ENCODE results near the gene HS6ST2. TPM values are rescaled to one million over a fixed set of nuclear protein-coding genes. Genes with fewer than 3 reads are reported as not detected.

Gene HS6ST2
- total and polyA plus RNA-seq, 10 of the 15 experiments (the other 5 are each of a cell fraction or from before 2014, with no cell fraction given), result not detected

- intact Hi-C loops (cut with micrococcal nuclease; ENCODE audit: unreplicated experiment), result no loop called here
- ATAC-seq (peak; percentile 51), FAIRE-seq (no peak), DNase-seq (ENCODE audit: low read depth, low spot score) (no peak)
- H3K79me2 ChIP-seq (ENCODE audit: control insufficient read depth, insufficient read depth, low read length), result no peaks in the 10 kb centered on the region
- no peaks in the 10 kb centered on the region; a peak in 1 of 4 replicates for H3K27me3 ChIP-seq (replicated peaks in 1 of 2; ENCODE audit: control insufficient read depth in 2 of 2, insufficient read depth in 2 of 2, low read length in 1 of 2)
- no peak overlapping the region for H3K4me2 ChIP-seq (ENCODE audit: control insufficient read depth, insufficient read depth)
- no peaks in the 10 kb centered on the region for H4K20me1 ChIP-seq (ENCODE audit: control insufficient read depth, insufficient read depth)
- CTCF ChIA-PET, result no interaction called here
- SMC1A ChIA-PET (ENCODE audit: uncharacterized antibody, unreplicated experiment), result no interaction called here
- H3K4me3 ChIP-seq, result no peak overlapping the region
- 0 out of 2 replicates have a peak, but pooled peaks have one; percentile 22 for TF ChIP-seq RAD21 (IDR thresholded peaks at IDR 0.05; ENCODE audit: insufficient read depth, low read depth, low read length)
- 0 out of 6 replicates have a peak, but pooled peaks of 1 of the 3 experiments have one; percentile 12 for TF ChIP-seq CTCF (IDR thresholded peaks at IDR 0.05 in 2 of 3, conservative IDR thresholded peaks at IDR 0.05 in 1 of 3; ENCODE audit: control insufficient read depth in 2 of 3, extremely low read depth in 1 of 3, insufficient read depth in 1 of 3, low read depth in 3 of 3, low read length in 3 of 3)
- no peak for TF ChIP-seq ATF3 (IDR thresholded peaks at IDR 0.05; ENCODE audit: borderline replicate concordance, extremely low read depth, low read depth, low read length)
- no peak for TF ChIP-seq POLR2AphosphoS5 (IDR thresholded peaks at IDR 0.05; ENCODE audit: low read length)
- TF ChIP-seq PML (IDR thresholded peaks at IDR 0.05; ENCODE audit: low read length), result no peak
- TF ChIP-seq ASH2L (IDR thresholded peaks at IDR 0.05; ENCODE audit: borderline replicate concordance, low read depth), result no peak
- no peak for TF ChIP-seq TARDBP (IDR thresholded peaks at IDR 0.05; ENCODE audit: borderline replicate concordance)
- TF ChIP-seq RB1 (IDR thresholded peaks at IDR 0.05; ENCODE audit: borderline replicate concordance), result no peak
- no peaks in the 10 kb centered on the region for H3K36me3 ChIP-seq (ENCODE audit: control insufficient read depth in 2 of 2, insufficient read depth in 2 of 2, low read length in 1 of 2)
- no TSS peak for BruUV-seq (replicated peaks)
- 29% methylated on average over 4 of the region's 4 CpGs for WGBS (ENCODE audit: insufficient coverage, insufficient replicate concordance, low lambda C conversion rate, missing lambda C conversion rate)
- H3K9ac ChIP-seq (ENCODE audit: control insufficient read depth, insufficient read depth, low read length), result no peak overlapping the region
- RAD21 ChIA-PET (ENCODE audit: unreplicated experiment), result interaction anchor here (0.7 kb wide), 1 partner anchor 269 kb away, joined by 3 read pairs; no protein-coding TSS in a partner anchor
- in situ Hi-C loops (cut with MboI), result no loop called here
- H3K4me1 ChIP-seq (ENCODE audit: control insufficient read depth, insufficient read depth, low read length), result no peaks in the 10 kb centered on the region
- POLR2A ChIA-PET, result no interaction called here
- H3K27ac ChIP-seq (ENCODE audit: control insufficient read depth, insufficient read depth), result no peak overlapping the region
- H2AFZ ChIP-seq (ENCODE audit: control insufficient read depth, low read depth, low read length), result no peak overlapping the region
- no peaks in the 10 kb centered on the region; the same call in 2 of the 3 replicates for H3K9me3 ChIP-seq (replicated peaks; ENCODE audit: control insufficient read depth, insufficient read depth, low read length)
Measured at GRCh38 chrX:132676561-132677186, 281.8 kb downstream of the HS6ST2 start.

Data from GM12878 (cell line).